HUES48 (cell line): ENCODE measurements around the gene SCART1.
"Not testable (repeated sequence)": the region's sequence is repeated elsewhere in the genome, so short reads cannot be mapped to it uniquely, and the experiment has no call there.

Experiments
- H3K27ac ChIP-seq: one replicate; pipeline ENCODE4 v1.7.0; 2013; ENCODE audit warnings: low read depth, low read length, inconsistent platforms
- H3K27me3 ChIP-seq: 2 replicates; pipeline ENCODE4 v1.6.1; 2013; ENCODE audit warnings: mild to moderate bottlenecking, low read length; ENCODE audit not compliant: control insufficient read depth, insufficient read depth
- H3K36me3 ChIP-seq: 2 replicates; pipeline ENCODE4 v1.6.1; 2013; ENCODE audit warnings: low read length; ENCODE audit not compliant: control insufficient read depth, insufficient read depth
- H3K4me1 ChIP-seq: 2 replicates; pipeline ENCODE4 v1.6.1; 2013; ENCODE audit warnings: mild to moderate bottlenecking, low read length; ENCODE audit not compliant: control insufficient read depth, insufficient read depth
- H3K4me3 ChIP-seq: 2 replicates; pipeline ENCODE4 v1.5.1; 2013; ENCODE audit warnings: mild to moderate bottlenecking, low read depth, low read length
- H3K9ac ChIP-seq: 2 replicates; pipeline ENCODE4 v1.6.1; 2013; ENCODE audit warnings: mild to moderate bottlenecking, low read depth, low read length, moderate library complexity
- H3K9me3 ChIP-seq: 2 replicates; pipeline ENCODE4 v1.6.1; 2013; ENCODE audit warnings: low read length; ENCODE audit not compliant: control insufficient read depth, insufficient read depth

The SCART1 gene

GRCh38 chr10:133467286-133467911 is 13.7 kb downstream of the SCART1 start:
- H3K4me3 ChIP-seq, result no peak overlapping the region
- peaks cover 82% of the 10 kb centered on the region for H3K9me3 ChIP-seq
- H3K4me1 ChIP-seq, result no peaks in the 10 kb centered on the region
- H3K36me3 ChIP-seq, result no peaks in the 10 kb centered on the region
- no peak overlapping the region for H3K27ac ChIP-seq
- no peaks in the 10 kb centered on the region for H3K27me3 ChIP-seq
- no peak overlapping the region for H3K9ac ChIP-seq

GRCh38 chr10:133469205-133469604 is 15.5 kb downstream of the SCART1 start:
- not testable (repeated sequence) for H3K4me3 ChIP-seq, H3K27ac ChIP-seq, H3K9ac ChIP-seq, H3K4me1 ChIP-seq, H3K36me3 ChIP-seq, H3K27me3 ChIP-seq
- peaks cover 80% of the 10 kb centered on the region for H3K9me3 ChIP-seq

GRCh38 chr10:133471300-133472109 is 17.8 kb downstream of the SCART1 start:
- H3K27ac ChIP-seq, result no peak overlapping the region
- H3K4me3 ChIP-seq, result no peak overlapping the region
- H3K9ac ChIP-seq, result no peak overlapping the region
- no peaks in the 10 kb centered on the region for H3K27me3 ChIP-seq
- no peaks in the 10 kb centered on the region for H3K4me1 ChIP-seq
- no peaks in the 10 kb centered on the region for H3K36me3 ChIP-seq
- H3K9me3 ChIP-seq, result peaks cover 80% of the 10 kb centered on the region

GRCh38 chr10:133473270-133473669 is 19.5 kb downstream of the SCART1 start:
- no peaks in the 10 kb centered on the region for H3K27me3 ChIP-seq
- peaks cover 67% of the 10 kb centered on the region for H3K9me3 ChIP-seq
- H3K36me3 ChIP-seq, result no peaks in the 10 kb centered on the region
- no peak overlapping the region for H3K4me3 ChIP-seq
- no peaks in the 10 kb centered on the region for H3K4me1 ChIP-seq
- no peak overlapping the region for H3K9ac ChIP-seq
- H3K27ac ChIP-seq, result no peak overlapping the region

- peaks cover 64% of the 10 kb centered on the region for H3K9me3 ChIP-seq
- no peak overlapping the region for H3K9ac ChIP-seq
- no peaks in the 10 kb centered on the region for H3K27me3 ChIP-seq
These were observed 20.3 kb downstream of the SCART1 start for GRCh38 chr10:133474027-133474426.

GRCh38 chr10:133474665-133475424 is 21.1 kb downstream of the SCART1 start:
- Histone ChIP-seq H3K27me3 (no peaks in the 10 kb centered on the region), H3K27ac (no peak overlapping the region), H3K36me3 (no peaks in the 10 kb centered on the region), H3K4me1 (no peaks in the 10 kb centered on the region), H3K4me3 (no peak overlapping the region), H3K9me3 (peaks cover 63% of the 10 kb centered on the region), H3K9ac (no peak overlapping the region)

More at GRCh38 chr10:133474027-133474426, 20.3 kb downstream of the SCART1 start:
- Histone ChIP-seq H3K4me1 (no peaks in the 10 kb centered on the region), H3K36me3 (no peaks in the 10 kb centered on the region), H3K4me3 (no peak overlapping the region), H3K27ac (no peak overlapping the region)

GRCh38 chr10:133475425-133475734 is 21.6 kb downstream of the SCART1 start:
- no peaks in the 10 kb centered on the region for H3K4me1 ChIP-seq
- peaks cover 58% of the 10 kb centered on the region for H3K9me3 ChIP-seq
- H3K27me3 ChIP-seq, result no peaks in the 10 kb centered on the region
- no peak overlapping the region for H3K9ac ChIP-seq
- no peak overlapping the region for H3K4me3 ChIP-seq
- no peaks in the 10 kb centered on the region for H3K36me3 ChIP-seq
- H3K27ac ChIP-seq, result no peak overlapping the region

- Histone ChIP-seq H3K9me3 (peaks cover 53% of the 10 kb centered on the region), H3K36me3 (no peaks in the 10 kb centered on the region), H3K4me1 (no peaks in the 10 kb centered on the region), H3K27me3 (no peaks in the 10 kb centered on the region), H3K4me3 (no peak overlapping the region), H3K9ac (no peak overlapping the region), H3K27ac (no peak overlapping the region)
These were observed 22.3 kb downstream of the SCART1 start for GRCh38 chr10:133475821-133476640.

- Histone ChIP-seq H3K36me3 (no peaks in the 10 kb centered on the region), H3K4me3 (no peak overlapping the region), H3K4me1 (no peaks in the 10 kb centered on the region), H3K27ac (no peak overlapping the region), H3K9me3 (peaks cover 53% of the 10 kb centered on the region), H3K9ac (no peak overlapping the region), H3K27me3 (no peaks in the 10 kb centered on the region)
These were observed 22.9 kb downstream of the SCART1 start for GRCh38 chr10:133476641-133476990.

GRCh38 chr10:133481086-133481643 is 27.4 kb downstream of the SCART1 start:
- no peaks in the 10 kb centered on the region for H3K4me1 ChIP-seq
- H3K9me3 ChIP-seq, result peaks cover 59% of the 10 kb centered on the region
- no peaks in the 10 kb centered on the region for H3K27me3 ChIP-seq
- H3K27ac ChIP-seq, result no peak overlapping the region
- no peak overlapping the region for H3K4me3 ChIP-seq
- H3K36me3 ChIP-seq, result no peaks in the 10 kb centered on the region
- no peak overlapping the region for H3K9ac ChIP-seq
